22Rv1 (cell line): ENCODE measurements around the gene EFCC1.

ENCODE experiments used
- CTCF ChIP-seq: fragments of 450-650 bp; IDR thresholded peaks from 2 replicates; pipeline ENCODE4 v1.5.1; 2017; ENCODE audit warnings: mild to moderate bottlenecking
- ZFX ChIP-seq: fragments of 450-650 bp; IDR thresholded peaks from 2 replicates; pipeline ENCODE4 v1.6.1; 2017; ENCODE audit warnings: antibody characterized with exemption, borderline replicate concordance

- TF ChIP-seq ZFX (no peak), CTCF (no peak)
These were observed 50.8 kb downstream of the EFCC1 start for GRCh38 chr3:129051871-129052340.
